ENCODE data around the gene PTCH1. TPM values are rescaled to one million over a fixed set of nuclear protein-coding genes. Genes with fewer than 3 reads are reported as not detected.
A peak's percentile ranks its signal among the peaks of the same experiment; 100 is the strongest.

Gene PTCH1
- total RNA-seq, 1 donor, result 3.3 TPM

GRCh38 chr9:95499046-95499676 is 17.6 kb downstream of the PTCH1 start:
- Histone ChIP-seq H3K4me2 (ENCODE audit: insufficient read depth, low read length) (peak overlapping the region; percentile 36), H3K27me3 (ENCODE audit: insufficient read depth, low read length) (no peaks in the 10 kb centered on the region), H3K79me2 (ENCODE audit: insufficient read depth, low read length) (peaks cover 5% of the 10 kb centered on the region), H2AFZ (ENCODE audit: low read length) (no peak overlapping the region), H3K4me3 (ENCODE audit: insufficient read depth, low read length) (no peak overlapping the region), H3K36me3 (ENCODE audit: insufficient read depth, low read length) (no peaks in the 10 kb centered on the region), H3K9me3 (ENCODE audit: low read depth, low read length) (no peaks in the 10 kb centered on the region), H3K4me1 (ENCODE audit: insufficient read depth, low read length) (peaks cover 31% of the 10 kb centered on the region), H4K20me1 (ENCODE audit: insufficient read depth, low read length) (peaks cover 14% of the 10 kb centered on the region), H3K27ac (ENCODE audit: low read depth, low read length) (no peak overlapping the region)
- TF ChIP-seq, protein P1, sequence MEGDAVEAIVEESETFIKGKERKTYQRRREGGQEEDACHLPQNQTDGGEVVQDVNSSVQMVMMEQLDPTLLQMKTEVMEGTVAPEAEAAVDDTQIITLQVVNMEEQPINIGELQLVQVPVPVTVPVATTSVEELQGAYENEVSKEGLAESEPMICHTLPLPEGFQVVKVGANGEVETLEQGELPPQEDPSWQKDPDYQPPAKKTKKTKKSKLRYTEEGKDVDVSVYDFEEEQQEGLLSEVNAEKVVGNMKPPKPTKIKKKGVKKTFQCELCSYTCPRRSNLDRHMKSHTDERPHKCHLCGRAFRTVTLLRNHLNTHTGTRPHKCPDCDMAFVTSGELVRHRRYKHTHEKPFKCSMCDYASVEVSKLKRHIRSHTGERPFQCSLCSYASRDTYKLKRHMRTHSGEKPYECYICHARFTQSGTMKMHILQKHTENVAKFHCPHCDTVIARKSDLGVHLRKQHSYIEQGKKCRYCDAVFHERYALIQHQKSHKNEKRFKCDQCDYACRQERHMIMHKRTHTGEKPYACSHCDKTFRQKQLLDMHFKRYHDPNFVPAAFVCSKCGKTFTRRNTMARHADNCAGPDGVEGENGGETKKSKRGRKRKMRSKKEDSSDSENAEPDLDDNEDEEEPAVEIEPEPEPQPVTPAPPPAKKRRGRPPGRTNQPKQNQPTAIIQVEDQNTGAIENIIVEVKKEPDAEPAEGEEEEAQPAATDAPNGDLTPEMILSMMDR (IDR thresholded peaks at IDR 0.05; ENCODE audit: extremely low read depth, low read depth, low read length), result no peak
- DNase-seq (ENCODE audit: insufficient read length, low spot score, missing footprints), result peak; percentile 71

DNA sequence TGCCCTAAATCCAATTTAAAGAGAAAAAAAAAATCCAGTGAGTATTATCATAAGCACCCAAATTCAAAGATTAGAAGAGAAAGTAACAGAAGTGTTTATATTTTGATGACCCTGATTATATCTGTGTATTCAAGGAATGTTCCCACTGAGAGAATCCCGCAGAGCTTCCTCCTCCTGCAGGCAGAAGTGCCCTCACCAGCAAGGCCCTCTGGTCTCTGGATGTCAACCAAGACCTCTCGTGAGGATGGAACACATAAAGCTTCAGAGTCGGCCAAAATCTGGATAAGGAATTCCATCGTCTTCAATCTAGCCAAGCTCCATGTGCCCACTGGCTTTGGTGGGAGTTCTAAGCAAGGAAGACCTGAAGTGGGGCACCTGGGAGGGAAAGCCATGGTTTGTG is 18.1 kb downstream of the PTCH1 start:
- no peaks in the 10 kb centered on the region for H3K36me3 ChIP-seq (ENCODE audit: insufficient read depth, low read length)
- no peak overlapping the region for H3K27ac ChIP-seq (ENCODE audit: low read depth, low read length)
- no peaks in the 10 kb centered on the region for H3K9me3 ChIP-seq (ENCODE audit: low read depth, low read length)
- peaks cover 30% of the 10 kb centered on the region for H3K4me1 ChIP-seq (ENCODE audit: insufficient read depth, low read length)
- peaks cover 14% of the 10 kb centered on the region for H4K20me1 ChIP-seq (ENCODE audit: insufficient read depth, low read length)
- peaks cover 5% of the 10 kb centered on the region for H3K79me2 ChIP-seq (ENCODE audit: insufficient read depth, low read length)
- H2AFZ ChIP-seq (ENCODE audit: low read length), result no peak overlapping the region
- DNase-seq (ENCODE audit: insufficient read length, low spot score, missing footprints), result peak; percentile 6
- no peaks in the 10 kb centered on the region for H3K27me3 ChIP-seq (ENCODE audit: insufficient read depth, low read length)
- H3K4me3 ChIP-seq (ENCODE audit: insufficient read depth, low read length), result no peak overlapping the region
- TF ChIP-seq, protein P1 (IDR thresholded peaks at IDR 0.05; ENCODE audit: extremely low read depth, low read depth, low read length), result no peak
- H3K4me2 ChIP-seq (ENCODE audit: insufficient read depth, low read length), result no peak overlapping the region

DNA sequence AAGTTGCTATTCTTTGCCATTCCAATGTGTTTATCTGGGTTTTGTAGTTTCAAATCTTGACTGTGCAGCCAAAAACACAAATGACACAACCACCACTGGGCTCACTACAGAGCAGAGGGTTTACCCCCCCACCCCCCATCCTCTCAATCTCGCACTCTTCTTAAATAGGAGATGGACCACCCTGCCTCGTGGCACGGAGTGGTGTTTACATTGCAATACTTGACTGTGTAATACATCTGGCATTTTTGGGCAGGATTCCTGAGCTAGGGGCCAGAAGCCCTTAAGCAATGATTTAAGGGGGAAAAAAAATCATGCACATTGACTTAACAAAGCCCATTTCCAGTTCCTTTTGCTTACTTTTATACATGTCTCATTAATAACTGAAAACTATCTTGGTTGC is 19.0 kb downstream of the PTCH1 start:
- Histone ChIP-seq H3K9me3 (ENCODE audit: low read depth, low read length) (no peaks in the 10 kb centered on the region), H3K4me2 (ENCODE audit: insufficient read depth, low read length) (peak overlapping the region; percentile 38), H3K36me3 (ENCODE audit: insufficient read depth, low read length) (no peaks in the 10 kb centered on the region), H3K4me3 (ENCODE audit: insufficient read depth, low read length) (no peak overlapping the region), H3K79me2 (ENCODE audit: insufficient read depth, low read length) (peaks cover 5% of the 10 kb centered on the region), H2AFZ (ENCODE audit: low read length) (no peak overlapping the region), H3K4me1 (ENCODE audit: insufficient read depth, low read length) (peaks cover 30% of the 10 kb centered on the region), H3K27me3 (ENCODE audit: insufficient read depth, low read length) (no peaks in the 10 kb centered on the region), H3K27ac (ENCODE audit: low read depth, low read length) (no peak overlapping the region), H4K20me1 (ENCODE audit: insufficient read depth, low read length) (peaks cover 7% of the 10 kb centered on the region)
- peak; percentile 39 for DNase-seq (ENCODE audit: insufficient read length, low spot score, missing footprints)
- TF ChIP-seq, protein P1 (IDR thresholded peaks at IDR 0.05; ENCODE audit: extremely low read depth, low read depth, low read length), result no peak

- Histone ChIP-seq H2AFZ (ENCODE audit: low read length) (no peak overlapping the region), H3K4me2 (ENCODE audit: insufficient read depth, low read length) (no peak overlapping the region), H3K27ac (ENCODE audit: low read depth, low read length) (no peak overlapping the region), H3K4me3 (ENCODE audit: insufficient read depth, low read length) (no peak overlapping the region), H3K27me3 (ENCODE audit: insufficient read depth, low read length) (no peaks in the 10 kb centered on the region), H3K79me2 (ENCODE audit: insufficient read depth, low read length) (peaks cover under 1% of the 10 kb centered on the region), H3K36me3 (ENCODE audit: insufficient read depth, low read length) (no peaks in the 10 kb centered on the region), H3K4me1 (ENCODE audit: insufficient read depth, low read length) (peaks cover 30% of the 10 kb centered on the region), H4K20me1 (ENCODE audit: insufficient read depth, low read length) (peaks cover 4% of the 10 kb centered on the region), H3K9me3 (ENCODE audit: low read depth, low read length) (no peaks in the 10 kb centered on the region)
- peak; percentile 78 for DNase-seq (ENCODE audit: insufficient read length, low spot score, missing footprints)
- TF ChIP-seq, protein P1 (IDR thresholded peaks at IDR 0.05; ENCODE audit: extremely low read depth, low read depth, low read length), result no peak
Measured at GRCh38 chr9:95496687-95497086, 20.1 kb downstream of the PTCH1 start.
